H9 (cell line): ENCODE data around the gene TRPC4AP. TPM values are rescaled to one million over a fixed set of nuclear protein-coding genes. Genes with fewer than 3 reads are reported as not detected.

Experiments
- DNase-seq: peaks from one replicate; pipeline ENCODE4 v3.0.0-alpha.2; 2017
- H2AFZ ChIP-seq: one replicate; pipeline ENCODE4 v1.6.1; 2013; ENCODE audit warnings: mild to moderate bottlenecking, low read length, control low read depth, moderate library complexity
- H2AK5ac ChIP-seq: 2 replicates; pipeline ENCODE4 v1.6.1; 2013; ENCODE audit warnings: low read length, control low read depth, mixed read lengths; ENCODE audit not compliant: insufficient read length
- H2BK120ac ChIP-seq: one replicate; pipeline ENCODE4 v1.6.1; 2013; ENCODE audit warnings: low read depth, mild to moderate bottlenecking, low read length, control low read depth, inconsistent platforms; ENCODE audit not compliant: poor library complexity, severe bottlenecking
- H2BK12ac ChIP-seq: 2 replicates; pipeline ENCODE4 v1.6.1; 2013; ENCODE audit warnings: low read length, control low read depth, mixed read lengths, low read depth; ENCODE audit not compliant: insufficient read length
- H2BK15ac ChIP-seq: 2 replicates; pipeline ENCODE4 v1.6.1; 2013; ENCODE audit warnings: low read depth, low read length, control low read depth
- H2BK20ac ChIP-seq: one replicate; pipeline ENCODE4 v1.6.1; 2013; ENCODE audit warnings: low read depth, mild to moderate bottlenecking, low read length, control low read depth, inconsistent platforms; ENCODE audit not compliant: poor library complexity, severe bottlenecking
- H2BK5ac ChIP-seq: 2 replicates; pipeline ENCODE4 v1.6.1; 2013; ENCODE audit warnings: low read length, control low read depth, mixed read lengths; ENCODE audit not compliant: insufficient read length
- H3K14ac ChIP-seq: 2 replicates; pipeline ENCODE4 v1.6.1; 2013; ENCODE audit warnings: low read length, control low read depth; ENCODE audit not compliant: insufficient read depth
- H3K18ac ChIP-seq: 2 replicates; pipeline ENCODE4 v1.6.1; 2013; ENCODE audit warnings: low read depth, mild to moderate bottlenecking, mixed read lengths, low read length, control low read depth; ENCODE audit not compliant: insufficient read length
- H3K23ac ChIP-seq: 2 replicates; pipeline ENCODE4 v1.6.1; 2013; ENCODE audit warnings: low read length, control low read depth, mixed read lengths, low read depth; ENCODE audit not compliant: insufficient read length
- H3K23me2 ChIP-seq: 2 replicates; pipeline ENCODE4 v1.6.1; 2013; ENCODE audit warnings: low read depth, mild to moderate bottlenecking, mixed read lengths, low read length, control low read depth; ENCODE audit not compliant: insufficient read length, poor library complexity, severe bottlenecking
- H3K27ac ChIP-seq: 2 replicates; pipeline ENCODE4 v1.5.1; 2013; ENCODE audit warnings: low read length, control low read depth, mixed read lengths, low read depth; ENCODE audit not compliant: insufficient read length
- H3K27me3 ChIP-seq: 2 replicates; pipeline ENCODE4 v1.6.1; 2013; ENCODE audit warnings: low read length, control low read depth, inconsistent platforms; ENCODE audit not compliant: insufficient read depth
- H3K4ac ChIP-seq: 2 replicates; pipeline ENCODE4 v1.6.1; 2013; ENCODE audit warnings: low read depth, mild to moderate bottlenecking, control low read depth, inconsistent platforms, low read length, moderate library complexity
- H3K4me1 ChIP-seq: 2 replicates; pipeline ENCODE4 v1.6.1; 2013; ENCODE audit warnings: low read length, control low read depth, inconsistent platforms; ENCODE audit not compliant: insufficient read depth
- H3K4me2 ChIP-seq: 2 replicates; pipeline ENCODE4 v1.6.1; 2013; ENCODE audit warnings: low read length, control low read depth, mixed read lengths; ENCODE audit not compliant: insufficient read length, insufficient read depth
- H3K56ac ChIP-seq: 2 replicates; pipeline ENCODE4 v1.6.1; 2013; ENCODE audit warnings: low read depth, mild to moderate bottlenecking, mixed read lengths, low read length, control low read depth; ENCODE audit not compliant: insufficient read length
- H3K79me1 ChIP-seq: 2 replicates; pipeline ENCODE4 v1.6.1; 2013; ENCODE audit warnings: low read depth, mild to moderate bottlenecking, moderate library complexity, low read length, control low read depth, inconsistent platforms; ENCODE audit not compliant: insufficient read depth, poor library complexity, severe bottlenecking
- H3K79me2 ChIP-seq: 2 replicates; pipeline ENCODE4 v1.6.1; 2013; ENCODE audit warnings: low read length, control low read depth, inconsistent platforms; ENCODE audit not compliant: insufficient read depth
- H3K9ac ChIP-seq: 2 replicates; pipeline ENCODE4 v1.6.1; 2013; ENCODE audit warnings: low read length, control low read depth, mixed read lengths; ENCODE audit not compliant: insufficient read length; ENCODE audit errors: extremely low read depth
- H3K9me3 ChIP-seq: one replicate; pipeline ENCODE4 v1.6.1; 2013; ENCODE audit warnings: low read depth, low read length, inconsistent platforms; ENCODE audit not compliant: control insufficient read depth
- H3T11ph ChIP-seq: one replicate; pipeline ENCODE4 v1.6.1; 2013; ENCODE audit warnings: mild to moderate bottlenecking, low read length, control low read depth, inconsistent platforms
- H4K20me1 ChIP-seq: one replicate; pipeline ENCODE4 v1.6.1; 2013; ENCODE audit not compliant: control insufficient read depth, insufficient read length, insufficient read depth
- H4K5ac ChIP-seq: 2 replicates; pipeline ENCODE4 v1.6.1; 2013; ENCODE audit warnings: low read depth, mild to moderate bottlenecking, mixed read lengths, low read length, control low read depth; ENCODE audit not compliant: insufficient read length
- H4K8ac ChIP-seq: replicated peaks from 2 replicates; pipeline ENCODE4 v1.6.1; 2013; ENCODE audit warnings: low read length, control low read depth, mixed read lengths, low read depth; ENCODE audit not compliant: insufficient read length
- H4K91ac ChIP-seq: 2 replicates; pipeline ENCODE4 v1.6.1; 2013; ENCODE audit warnings: low read depth, mild to moderate bottlenecking, moderate library complexity, mixed read lengths, low read length, control low read depth; ENCODE audit not compliant: insufficient read length
- H3K27ac Mint-ChIP-seq, 3 experiments: 2 replicates in 2 of 3; 3 replicates in 1 of 3; pipeline ENCODE4 v1.8.0; 2020 to 2021; ENCODE audit warnings: mixed read lengths in 3 of 3, mild to moderate bottlenecking in 1 of 3, moderate library complexity in 1 of 3
- H3K27me3 Mint-ChIP-seq: 2 replicates; pipeline ENCODE4 v1.8.0; 2021; ENCODE audit warnings: low read depth, mild to moderate bottlenecking, moderate library complexity, mixed read lengths
- H3K36me3 Mint-ChIP-seq, 3 experiments: 2 replicates in 2 of 3; 3 replicates in 1 of 3; pipeline ENCODE4 v1.8.0; 2020 to 2021; ENCODE audit warnings: low read depth in 3 of 3, mixed read lengths in 3 of 3; ENCODE audit not compliant: insufficient read depth in 1 of 3
- H3K4me1 Mint-ChIP-seq, 2 experiments: 2 replicates each; pipeline ENCODE4 v1.8.0; 2020; ENCODE audit warnings: mixed read lengths in 2 of 2
- H3K4me3 Mint-ChIP-seq, 2 experiments: 2 replicates in 1 of 2; 3 replicates in 1 of 2; pipeline ENCODE4 v1.8.0; 2020 to 2021; ENCODE audit warnings: mild to moderate bottlenecking in 2 of 2, mixed read lengths in 2 of 2, moderate library complexity in 1 of 2
- H3K9me3 Mint-ChIP-seq, 2 experiments: 2 replicates in 1 of 2; 3 replicates in 1 of 2; pipeline ENCODE4 v1.8.0; 2020; ENCODE audit warnings: mild to moderate bottlenecking in 2 of 2, mixed read lengths in 2 of 2, moderate library complexity in 1 of 2
- CTCF ChIP-seq: fragments of 200-600 bp; sonication (generic); conservative IDR thresholded peaks from 3 replicates; pipeline ENCODE4 v1.8.0; 2021; ENCODE audit warnings: antibody characterized with exemption, mild to moderate bottlenecking
- WGBS: extraction: QIAGEN DNeasy Blood & Tissue Kit; methylation state at CpG from one replicate; pipeline ENCODE4 v1.1.7; 2013; ENCODE audit warnings: missing lambda C conversion rate, low lambda C conversion rate, mixed read lengths; ENCODE audit not compliant: insufficient read length; ENCODE audit errors: extremely low coverage; 5-methylcytosine and 5-hydroxymethylcytosine counted together
- total RNA-seq: library from RNA; stranded (reverse); gene quantifications from 2 replicates; pipeline ENCODE4 v1.2.1, GENCODE V29; 2021

Gene TRPC4AP
- total RNA-seq, 1 experiment from 2014 or later = 93.9 TPM

GRCh38 chr20:35062478-35062877 is 30.1 kb downstream of the TRPC4AP start:
- H4K20me1 ChIP-seq = no peaks in the 10 kb centered on the region
- H3K79me1 ChIP-seq = peaks cover 7% of the 10 kb centered on the region
- Mint-ChIP-seq H3K9me3 (no peaks in the 10 kb centered on the region), H3K4me3 (no peak overlapping the region), H3K4me1 (peaks cover 17% of the 10 kb centered on the region in 2 experiments), H3K27me3 (no peaks in the 10 kb centered on the region), H3K27ac (no peak overlapping the region), H3K36me3 (peaks cover 4 to 19% (median 6%) of the 10 kb centered on the region in 3 experiments; a peak in 6 of 7 replicates)
- H4K8ac ChIP-seq = no peak overlapping the region
- no peak overlapping the region for H3T11ph ChIP-seq
- H3K23me2 ChIP-seq = no peaks in the 10 kb centered on the region
- no peak overlapping the region for H3K27ac ChIP-seq
- no peak overlapping the region for H2BK15ac ChIP-seq
- no peak overlapping the region for H3K9ac ChIP-seq
- H3K4me1 ChIP-seq = peaks cover 3% of the 10 kb centered on the region; the same call in 1 of the 2 replicates
- no peak overlapping the region for H3K4ac ChIP-seq
- no peak overlapping the region for H4K91ac ChIP-seq
- no peak overlapping the region for H3K23ac ChIP-seq
- no peak overlapping the region for H3K56ac ChIP-seq
- no peak overlapping the region for H3K4me2 ChIP-seq
- H3K79me2 ChIP-seq = no peaks in the 10 kb centered on the region; the same call in 1 of the 2 replicates
- H3K9me3 ChIP-seq = no peaks in the 10 kb centered on the region
- no peak overlapping the region for H3K18ac ChIP-seq
- no peak for TF ChIP-seq CTCF
- DNase-seq = no peak
- no CpG with 5 or more reads among the region's 3 CpGs for WGBS
- no peaks in the 10 kb centered on the region for H3K27me3 ChIP-seq
- no peak overlapping the region for H3K14ac ChIP-seq
- H2BK5ac ChIP-seq = no peak overlapping the region
- H2AK5ac ChIP-seq = no peak overlapping the region
- no peak overlapping the region for H2AFZ ChIP-seq
- no peak overlapping the region for H4K5ac ChIP-seq
- no peak overlapping the region for H2BK12ac ChIP-seq
- H2BK20ac ChIP-seq = no peak overlapping the region
- no peak overlapping the region for H2BK120ac ChIP-seq
